Thyroid gland (tissue), 4 donors: Measurements from ENCODE around the gene EHBP1.

ENCODE experiments used
- CTCF ChIP-seq, 6 experiments: fragments of 200-600 bp in 3 of 6; fragments of 450-650 bp in 3 of 6; sonication (generic) in 3 of 6; IDR thresholded peaks; one replicate each; pipeline ENCODE4 v1.5.1; 2016 to 2019; ENCODE audit warnings: antibody characterized with exemption in 6 of 6, mild to moderate bottlenecking in 2 of 6, inconsistent platforms in 1 of 6, moderate library complexity in 1 of 6
- POLR2A ChIP-seq, 2 donors: fragments of 450-650 bp; IDR thresholded peaks; one replicate each; pipeline ENCODE4 v1.6.1; 2017; ENCODE audit warnings: antibody characterized with exemption in 2 of 2, mild to moderate bottlenecking in 2 of 2, moderate library complexity in 1 of 2

- TF ChIP-seq POLR2A (IDR thresholded peaks at IDR 0.05) (no peak), CTCF (IDR thresholded peaks at IDR 0.05) (no peak)
These were observed 20.2 kb downstream of the EHBP1 start for GRCh38 chr2:62725712-62726055.
